Body of pancreas (tissue), 4 donors: ENCODE results near the gene GAP43.

Source experiments
- CTCF ChIP-seq, 7 experiments: fragments of 450-650 bp in 4 of 7; fragments of 200-600 bp in 3 of 7; sonication (generic) in 3 of 7; IDR thresholded peaks; one replicate each; pipeline ENCODE4 v1.5.1; 2016 to 2019; ENCODE audit warnings: antibody characterized with exemption in 7 of 7
- POLR2A ChIP-seq, 3 donors: fragments of 450-650 bp; IDR thresholded peaks; one replicate each; pipeline ENCODE4 v1.6.1; 2016; ENCODE audit warnings: antibody characterized with exemption in 3 of 3, mild to moderate bottlenecking in 2 of 3

DNA sequence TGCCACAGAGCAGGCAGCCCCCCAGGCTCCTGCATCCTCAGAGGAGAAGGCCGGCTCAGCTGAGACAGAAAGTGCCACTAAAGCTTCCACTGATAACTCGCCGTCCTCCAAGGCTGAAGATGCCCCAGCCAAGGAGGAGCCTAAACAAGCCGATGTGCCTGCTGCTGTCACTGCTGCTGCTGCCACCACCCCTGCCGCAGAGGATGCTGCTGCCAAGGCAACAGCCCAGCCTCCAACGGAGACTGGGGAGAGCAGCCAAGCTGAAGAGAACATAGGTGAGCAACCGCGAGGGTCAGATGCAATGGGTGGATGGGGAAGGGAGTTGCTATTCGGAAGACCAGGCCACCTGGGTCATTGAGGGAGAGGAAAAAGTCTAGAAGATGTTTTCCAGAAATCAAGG lies 53.0 kb downstream of the GAP43 start:
- TF ChIP-seq CTCF (IDR thresholded peaks at IDR 0.05) (no peak), POLR2A (IDR thresholded peaks at IDR 0.05) (no peak)
